KG1 (cell line): ENCODE data around the gene PCDHGA1.
"Not testable (repeated sequence)": the region's sequence is repeated elsewhere in the genome, so short reads cannot be mapped to it uniquely, and the experiment has no call there.

ENCODE experiments used
- DNase-seq: peaks from one replicate; lab custom pipeline; 2025; lab: John Stamatoyannopoulos, UW

PCDHGA1 gene

DNA sequence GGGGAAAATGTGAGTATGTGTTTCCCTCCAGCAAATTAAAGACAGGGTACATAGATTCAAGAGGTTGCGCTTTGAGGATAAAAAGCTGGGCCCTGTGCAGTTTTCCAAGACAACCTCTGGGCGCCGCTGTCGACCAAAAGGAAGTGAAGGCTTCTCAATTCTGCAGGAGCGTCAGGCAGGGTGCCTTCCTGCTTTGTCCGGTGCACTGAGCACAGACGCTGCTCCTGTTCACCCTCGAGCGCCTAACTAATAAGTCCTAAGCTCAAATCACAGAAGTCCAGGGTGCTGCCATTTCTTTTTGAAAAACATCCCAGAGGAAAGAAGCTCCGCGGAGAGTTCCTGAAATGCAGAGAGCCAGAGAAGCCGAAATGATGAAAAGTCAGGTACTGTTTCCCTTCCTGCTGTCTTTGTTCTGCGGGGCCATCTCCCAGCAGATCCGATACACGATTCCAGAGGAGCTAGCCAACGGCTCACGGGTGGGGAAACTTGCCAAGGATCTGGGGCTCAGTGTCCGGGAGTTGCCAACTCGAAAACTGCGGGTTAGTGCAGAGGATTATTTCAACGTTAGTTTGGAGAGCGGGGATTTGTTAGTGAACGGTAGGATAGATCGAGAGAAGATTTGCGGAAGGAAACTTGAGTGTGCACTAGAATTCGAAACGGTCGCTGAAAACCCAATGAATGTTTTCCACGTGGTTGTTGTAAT, 19.8 kb downstream of the PCDHGA1 start, which contains the start of gene PCDHGB1:
TSS of gene PCDHGB1 (plus strand) at position 183 of the 703 bp plus-strand sequence. CDS start at position 345, 162 bp downstream.
- no peak for DNase-seq

DNA sequence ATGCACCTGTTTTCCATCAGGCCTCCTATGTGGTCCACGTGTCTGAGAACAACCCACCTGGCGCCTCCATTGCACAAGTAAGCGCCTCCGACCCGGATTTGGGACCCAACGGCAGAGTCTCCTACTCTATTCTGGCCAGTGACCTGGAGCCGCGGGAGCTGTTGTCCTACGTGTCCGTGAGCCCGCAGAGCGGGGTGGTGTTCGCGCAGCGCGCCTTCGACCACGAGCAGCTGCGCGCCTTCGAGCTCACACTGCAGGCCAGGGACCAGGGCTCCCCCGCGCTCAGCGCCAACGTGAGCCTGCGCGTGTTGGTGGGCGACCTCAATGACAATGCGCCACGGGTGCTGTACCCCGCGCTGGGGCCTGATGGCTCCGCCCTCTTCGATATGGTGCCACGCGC, 21.3 kb downstream of the PCDHGA1 start:
- DNase-seq, result no peak

DNA sequence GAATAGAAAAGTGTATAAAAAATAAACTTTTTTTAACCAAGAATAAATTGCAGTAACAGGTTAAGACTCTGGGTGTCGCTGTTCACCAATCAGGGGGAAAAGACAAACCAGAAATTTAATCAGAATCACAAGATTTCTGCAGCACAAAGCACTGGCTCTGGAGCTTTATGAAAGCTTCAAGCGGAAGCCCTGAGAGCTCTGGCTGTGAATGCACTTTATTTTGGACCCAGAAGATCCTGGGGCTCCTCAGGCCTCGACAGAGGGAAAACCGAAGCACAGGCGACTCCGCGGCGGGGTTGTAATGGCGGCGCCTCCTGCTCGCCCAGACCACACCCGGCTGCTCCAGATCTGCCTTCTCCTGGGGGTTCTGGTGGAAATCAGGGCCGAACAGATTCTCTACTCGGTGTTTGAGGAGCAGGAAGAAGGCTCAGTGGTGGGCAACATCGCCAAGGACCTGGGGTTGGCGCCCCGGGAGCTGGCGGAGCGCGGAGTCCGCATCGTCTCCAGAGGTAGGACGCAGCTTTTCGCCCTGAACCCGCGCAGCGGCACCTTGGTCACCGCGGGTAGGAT, 24.7 kb downstream of the PCDHGA1 start, which contains the start of gene PCDHGA4:
TSS of gene PCDHGA4 (plus strand) at position 122 of the 570 bp plus-strand sequence. CDS start at position 209, 87 bp downstream.
- no peak for DNase-seq

DNA sequence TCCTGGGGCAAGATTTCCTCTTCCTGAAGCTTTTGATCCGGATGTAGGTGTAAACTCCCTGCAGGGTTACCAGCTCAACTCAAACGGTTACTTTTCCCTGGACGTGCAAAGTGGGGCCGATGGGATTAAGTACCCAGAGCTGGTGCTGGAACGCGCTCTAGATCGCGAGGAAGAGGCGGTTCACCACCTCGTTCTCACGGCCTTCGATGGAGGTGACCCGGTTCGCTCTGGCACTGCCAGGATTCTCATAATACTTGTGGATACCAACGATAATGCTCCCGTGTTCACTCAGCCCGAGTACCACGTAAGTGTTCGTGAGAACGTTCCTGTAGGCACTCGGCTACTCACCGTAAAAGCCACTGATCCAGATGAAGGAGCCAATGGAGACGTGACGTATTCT, 25.3 kb downstream of the PCDHGA1 start:
- no peak for DNase-seq

DNA sequence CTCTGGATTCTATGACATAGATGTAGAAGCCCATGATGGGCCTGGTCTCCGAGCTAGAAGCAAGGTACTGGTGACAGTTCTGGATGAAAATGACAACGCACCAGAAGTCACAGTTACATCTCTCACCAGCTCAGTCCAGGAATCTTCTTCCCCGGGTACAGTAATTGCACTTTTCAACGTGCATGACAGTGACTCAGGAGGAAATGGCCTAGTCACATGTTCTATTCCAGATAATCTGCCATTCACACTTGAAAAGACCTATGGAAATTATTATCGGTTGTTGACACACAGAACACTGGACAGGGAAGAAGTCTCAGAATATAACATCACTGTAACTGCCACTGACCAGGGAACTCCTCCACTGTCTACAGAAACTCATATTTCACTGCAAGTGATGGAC, 25.8 kb downstream of the PCDHGA1 start:
- DNase-seq, result no peak

DNA sequence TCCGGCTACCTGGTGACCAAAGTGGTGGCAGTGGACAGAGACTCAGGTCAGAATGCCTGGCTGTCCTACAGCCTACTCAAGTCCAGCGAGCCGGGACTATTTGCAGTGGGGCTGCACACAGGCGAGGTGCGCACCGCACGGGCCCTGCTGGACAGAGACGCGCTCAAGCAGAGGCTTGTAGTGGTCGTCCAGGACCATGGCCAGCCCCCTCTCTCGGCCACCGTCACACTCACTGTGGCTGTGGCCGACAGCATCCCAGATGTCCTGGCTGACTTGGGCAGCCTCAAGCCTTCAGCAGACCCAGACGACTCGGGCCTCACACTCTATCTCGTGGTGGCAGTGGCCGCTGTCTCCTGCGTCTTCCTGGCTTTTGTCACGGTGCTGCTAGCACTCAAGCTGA, 26.6 kb downstream of the PCDHGA1 start:
- DNase-seq, result no peak

DNA sequence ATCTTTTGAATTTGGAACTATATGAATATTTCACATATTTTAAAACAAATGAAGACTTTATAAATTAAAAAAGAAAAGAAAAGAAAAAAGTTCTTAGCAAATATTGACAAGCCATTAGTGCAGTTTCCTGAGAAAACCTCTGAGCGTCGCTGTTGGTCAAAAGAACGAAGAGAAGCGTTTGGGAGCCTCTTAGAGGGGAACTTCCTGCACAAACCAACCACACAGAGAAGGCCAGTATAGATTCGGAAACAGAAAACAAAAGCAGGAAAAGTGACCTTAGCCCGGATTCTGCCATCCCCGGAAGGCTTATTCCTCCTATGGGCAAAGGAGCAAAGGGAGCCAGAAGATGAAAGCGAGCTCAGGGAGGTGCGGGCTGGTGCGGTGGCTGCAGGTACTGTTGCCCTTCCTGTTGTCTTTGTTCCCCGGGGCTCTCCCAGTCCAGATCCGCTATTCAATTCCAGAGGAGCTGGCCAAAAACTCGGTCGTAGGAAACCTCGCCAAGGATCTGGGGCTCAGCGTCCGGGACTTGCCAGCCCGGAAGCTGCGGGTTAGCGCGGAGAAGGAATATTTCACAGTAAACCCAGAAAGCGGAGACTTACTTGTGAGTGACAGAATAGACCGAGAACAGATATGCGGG, 29.6 kb downstream of the PCDHGA1 start, which contains the start of gene PCDHGB2:
TSS of gene PCDHGB2 (plus strand) at position 205 of the 637 bp plus-strand sequence. CDS start at position 347, 142 bp downstream.
- DNase-seq, result no peak

DNA sequence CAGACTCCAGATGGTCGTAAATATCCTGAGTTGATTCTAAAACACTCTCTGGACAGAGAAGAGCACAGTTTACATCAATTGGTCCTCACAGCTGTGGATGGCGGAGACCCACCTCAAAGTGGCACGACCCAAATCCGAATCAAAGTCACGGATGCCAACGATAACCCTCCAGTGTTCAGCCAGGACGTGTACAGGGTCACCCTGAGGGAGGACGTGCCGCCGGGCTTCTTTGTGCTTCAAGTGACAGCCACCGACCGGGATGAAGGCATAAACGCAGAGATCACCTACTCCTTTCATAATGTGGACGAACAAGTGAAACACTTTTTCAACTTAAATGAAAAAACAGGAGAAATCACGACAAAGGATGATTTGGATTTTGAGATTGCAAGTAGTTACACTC, 30.4 kb downstream of the PCDHGA1 start:
- DNase-seq, result no peak

DNA sequence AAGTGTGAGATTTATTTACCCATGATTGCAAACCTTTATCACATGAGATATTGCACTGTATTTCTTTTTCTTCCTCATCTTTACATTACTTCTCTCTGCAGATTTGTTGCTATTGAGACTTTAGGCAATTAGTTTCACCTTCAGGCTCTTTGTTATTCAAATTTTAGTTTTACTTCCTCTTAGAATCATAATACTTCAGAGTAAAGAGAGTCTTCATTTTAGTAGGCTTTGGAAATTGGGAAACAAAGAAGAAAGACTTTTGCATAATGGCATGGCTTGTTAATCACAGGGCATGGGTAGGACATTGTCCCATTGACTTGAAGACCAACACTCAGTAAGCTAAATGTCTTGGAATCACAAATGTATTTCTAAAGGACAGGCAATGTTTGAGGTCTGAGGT, 32.4 kb downstream of the PCDHGA1 start:
- DNase-seq, result no peak

DNA sequence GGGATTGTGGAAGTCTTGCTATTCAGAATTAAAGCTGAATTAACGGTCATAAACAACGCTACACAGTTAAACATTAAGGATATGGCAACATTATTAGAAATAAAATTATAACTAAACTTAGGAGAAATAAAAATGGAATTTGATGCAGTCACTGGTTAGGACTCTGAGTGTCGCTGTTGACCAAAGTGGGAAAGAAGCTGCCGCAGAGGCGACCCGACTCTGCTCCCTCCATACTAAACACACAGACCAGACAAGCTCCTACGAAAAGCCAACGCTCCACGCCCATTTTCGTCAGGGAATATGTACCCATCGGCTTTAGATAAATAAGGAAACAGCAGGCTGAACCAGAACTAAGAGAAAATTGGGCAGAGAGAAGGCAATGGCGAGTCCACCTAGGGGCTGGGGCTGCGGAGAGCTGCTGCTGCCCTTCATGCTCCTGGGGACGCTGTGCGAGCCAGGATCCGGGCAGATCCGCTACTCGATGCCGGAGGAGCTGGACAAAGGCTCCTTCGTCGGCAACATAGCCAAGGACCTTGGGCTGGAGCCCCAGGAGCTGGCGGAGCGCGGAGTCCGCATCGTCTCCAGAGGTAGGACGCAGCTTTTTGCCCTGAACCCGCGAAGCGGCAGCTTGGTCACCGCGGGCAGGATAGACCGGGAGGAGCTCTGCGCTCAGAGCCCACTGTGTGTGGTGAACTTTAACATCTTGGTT, 33.8 kb downstream of the PCDHGA1 start, which contains the start of gene PCDHGA5:
TSS of gene PCDHGA5 (plus strand) at position 211 of the 709 bp plus-strand sequence. CDS start at position 380, 169 bp downstream.
- DNase-seq, result no peak

DNA sequence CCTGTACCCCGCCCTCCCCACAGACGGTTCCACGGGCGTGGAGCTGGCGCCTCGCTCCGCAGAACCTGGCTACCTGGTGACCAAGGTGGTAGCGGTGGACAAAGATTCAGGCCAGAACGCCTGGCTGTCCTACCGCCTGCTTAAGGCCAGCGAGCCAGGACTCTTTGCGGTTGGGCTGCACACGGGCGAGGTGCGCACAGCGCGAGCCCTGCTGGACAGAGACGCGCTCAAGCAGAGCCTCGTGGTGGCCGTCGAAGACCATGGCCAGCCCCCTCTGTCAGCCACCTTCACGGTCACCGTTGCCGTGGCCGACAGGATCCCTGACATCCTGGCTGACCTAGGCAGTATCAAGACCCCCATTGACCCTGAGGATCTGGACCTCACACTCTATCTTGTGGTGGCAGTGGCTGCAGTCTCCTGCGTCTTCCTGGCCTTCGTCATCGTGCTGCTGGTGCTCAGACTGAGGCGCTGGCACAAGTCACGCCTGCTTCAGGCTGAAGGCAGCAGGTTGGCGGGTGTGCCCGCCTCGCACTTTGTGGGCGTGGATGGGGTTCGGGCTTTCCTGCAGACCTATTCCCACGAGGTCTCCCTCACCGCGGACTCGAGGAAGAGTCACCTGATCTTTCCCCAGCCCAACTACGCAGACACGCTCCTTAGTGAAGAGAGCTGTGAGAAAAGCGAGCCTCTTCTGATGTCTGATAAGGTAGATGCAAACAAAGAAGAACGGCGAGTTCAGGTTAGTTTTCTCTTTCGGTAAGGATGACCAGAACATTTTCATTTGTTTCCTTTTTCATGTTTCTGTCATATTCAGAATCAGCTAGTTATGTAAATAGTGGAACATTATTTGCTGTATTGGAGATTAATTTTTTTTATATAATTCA, 35.9 kb downstream of the PCDHGA1 start:
- no peak for DNase-seq

DNA sequence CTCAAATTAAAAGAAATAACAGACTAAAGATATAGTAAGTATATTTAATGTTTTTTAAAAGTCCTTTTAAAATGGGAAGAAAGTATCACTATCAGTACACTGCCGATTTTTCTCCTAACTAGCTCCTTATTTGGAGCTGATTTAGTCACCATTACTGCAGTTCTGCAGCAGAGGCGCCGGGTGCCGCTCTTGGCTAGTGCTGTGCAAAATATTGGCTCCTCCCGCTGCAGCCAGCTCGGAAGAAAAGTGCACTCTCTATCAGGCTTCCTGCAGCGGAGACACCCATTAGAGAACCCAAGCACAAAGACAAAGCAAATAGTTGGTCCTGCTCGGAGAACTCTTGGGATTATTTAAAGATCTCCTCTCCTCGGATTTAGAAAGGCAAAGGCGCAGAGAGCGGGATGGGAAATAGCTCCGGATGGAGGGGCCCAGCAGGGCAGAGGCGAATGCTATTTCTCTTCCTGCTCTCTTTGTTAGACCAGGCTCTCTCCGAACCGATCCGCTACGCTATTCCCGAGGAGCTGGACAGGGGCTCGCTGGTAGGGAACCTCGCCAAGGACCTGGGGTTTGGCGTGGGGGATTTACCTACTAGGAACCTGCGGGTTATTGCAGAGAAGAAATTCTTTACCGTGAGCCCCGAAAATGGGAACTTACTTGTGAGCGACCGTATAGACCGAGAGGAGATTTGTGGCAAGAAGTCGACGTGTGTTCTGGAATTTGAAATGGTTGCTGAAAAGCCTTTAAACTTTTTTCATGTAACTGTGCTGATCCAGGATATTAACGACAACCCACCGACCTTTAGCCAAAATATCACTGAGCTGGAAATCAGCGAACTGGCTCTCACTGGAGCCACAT, 39.9 kb downstream of the PCDHGA1 start, which contains the start of gene PCDHGB3:
TSS of gene PCDHGB3 (plus strand) at position 249 of the 855 bp plus-strand sequence. CDS start at position 402, 153 bp downstream.
- DNase-seq, result no peak

DNA sequence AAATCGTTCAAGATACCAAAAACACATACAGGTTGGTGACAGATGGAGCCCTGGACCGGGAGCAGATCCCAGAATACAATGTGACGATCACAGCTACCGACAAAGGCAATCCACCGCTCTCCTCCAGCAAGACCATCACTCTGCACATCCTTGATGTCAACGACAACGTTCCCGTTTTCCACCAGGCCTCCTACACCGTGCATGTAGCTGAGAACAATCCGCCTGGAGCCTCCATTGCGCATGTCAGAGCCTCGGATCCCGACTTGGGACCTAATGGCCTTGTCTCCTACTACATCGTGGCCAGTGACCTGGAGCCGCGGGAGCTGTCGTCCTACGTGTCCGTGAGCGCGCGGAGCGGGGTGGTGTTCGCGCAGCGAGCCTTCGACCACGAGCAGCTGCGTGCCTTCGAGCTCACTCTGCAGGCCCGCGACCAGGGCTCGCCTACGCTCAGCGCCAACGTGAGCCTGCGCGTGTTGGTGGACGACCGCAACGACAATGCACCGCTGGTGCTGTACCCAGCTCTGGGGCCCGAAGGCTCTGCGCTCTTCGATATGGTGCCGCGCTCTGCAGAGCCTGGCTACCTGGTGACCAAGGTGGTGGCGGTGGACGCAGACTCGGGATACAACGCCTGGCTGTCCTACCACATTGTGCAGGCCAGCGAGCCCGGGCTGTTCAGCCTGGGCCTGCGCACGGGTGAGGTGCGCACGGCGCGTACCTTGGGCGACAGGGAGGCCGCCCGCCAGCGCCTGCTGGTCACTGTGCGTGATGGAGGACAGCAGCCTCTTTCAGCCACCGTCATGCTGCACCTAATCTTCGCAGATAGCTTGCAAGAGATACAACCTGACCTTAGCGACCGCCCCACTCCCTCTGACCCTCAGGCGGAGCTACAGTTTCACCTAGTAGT, 41.5 kb downstream of the PCDHGA1 start:
- DNase-seq, result no peak

DNA sequence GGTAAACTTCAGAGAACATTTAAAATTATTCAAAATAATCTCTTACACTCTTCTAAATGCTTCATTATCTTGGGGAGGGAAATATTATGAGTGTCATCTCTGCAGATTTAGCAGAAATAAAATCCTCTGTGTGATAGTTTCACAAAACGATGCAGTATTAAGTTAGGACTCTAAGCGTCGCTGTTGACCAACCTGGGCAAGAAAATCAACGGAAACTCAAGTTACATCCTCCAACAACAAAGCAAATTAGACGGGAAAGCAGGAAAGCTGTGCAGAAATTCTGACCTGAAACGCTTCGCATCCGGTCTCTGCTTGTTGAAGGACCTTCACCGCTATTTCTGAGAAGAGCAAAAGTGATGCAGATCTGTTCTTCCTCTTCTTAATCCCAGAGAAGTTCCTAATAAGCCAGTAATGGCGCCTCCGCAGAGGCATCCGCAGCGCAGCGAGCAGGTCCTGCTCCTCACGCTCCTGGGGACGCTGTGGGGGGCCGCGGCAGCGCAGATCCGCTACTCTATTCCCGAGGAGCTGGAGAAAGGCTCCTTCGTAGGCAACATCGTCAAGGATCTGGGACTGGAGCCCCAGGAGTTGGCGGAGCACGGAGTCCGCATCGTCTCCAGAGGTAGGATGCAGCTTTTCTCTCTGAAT, 43.5 kb downstream of the PCDHGA1 start, which contains the start of gene PCDHGA6:
TSS of gene PCDHGA6 (plus strand) at position 219 of the 645 bp plus-strand sequence. CDS start at position 412, 193 bp downstream.
- no peak for DNase-seq

DNA sequence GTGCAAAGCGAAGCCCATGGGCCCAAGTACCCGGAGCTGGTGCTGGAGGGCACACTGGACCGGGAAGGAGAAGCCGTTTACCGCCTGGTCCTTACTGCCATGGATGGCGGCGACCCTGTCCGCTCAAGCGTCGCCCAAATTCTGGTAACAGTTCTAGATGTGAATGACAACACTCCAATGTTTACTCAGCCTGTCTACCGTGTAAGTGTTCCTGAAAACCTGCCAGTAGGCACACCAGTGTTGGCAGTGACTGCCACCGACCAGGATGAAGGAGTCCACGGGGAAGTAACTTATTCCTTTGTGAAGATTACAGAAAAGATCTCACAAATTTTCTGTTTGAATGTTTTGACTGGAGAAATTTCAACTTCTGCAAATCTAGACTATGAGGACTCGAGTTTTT, 44.3 kb downstream of the PCDHGA1 start:
- DNase-seq, result no peak

DNA sequence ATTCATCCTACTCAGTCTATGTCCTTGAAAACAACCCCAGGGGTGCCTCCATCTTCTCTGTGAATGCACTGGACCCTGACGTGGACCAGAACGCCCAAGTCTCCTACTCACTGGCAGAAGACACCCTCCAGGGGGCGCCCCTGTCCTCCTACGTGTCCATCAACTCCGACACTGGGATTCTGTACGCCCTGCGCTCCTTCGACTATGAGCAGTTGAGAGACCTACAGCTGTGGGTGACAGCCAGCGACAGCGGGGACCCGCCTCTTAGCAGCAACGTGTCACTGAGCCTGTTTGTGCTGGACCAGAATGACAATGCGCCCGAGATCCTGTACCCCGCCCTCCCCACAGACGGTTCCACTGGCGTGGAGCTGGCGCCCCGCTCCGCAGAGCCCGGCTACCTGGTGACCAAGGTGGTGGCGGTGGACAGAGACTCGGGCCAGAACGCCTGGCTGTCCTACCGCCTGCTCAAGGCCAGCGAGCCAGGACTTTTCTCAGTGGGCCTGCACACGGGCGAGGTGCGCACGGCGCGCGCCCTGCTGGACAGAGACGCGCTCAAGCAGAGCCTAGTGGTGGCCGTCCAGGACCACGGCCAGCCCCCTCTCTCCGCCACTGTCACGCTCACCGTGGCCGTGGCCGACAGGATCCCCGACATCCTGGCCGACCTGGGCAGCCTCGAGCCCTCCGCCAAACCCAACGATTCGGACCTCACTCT, 45.3 kb downstream of the PCDHGA1 start:
- not testable (repeated sequence) for DNase-seq

DNA sequence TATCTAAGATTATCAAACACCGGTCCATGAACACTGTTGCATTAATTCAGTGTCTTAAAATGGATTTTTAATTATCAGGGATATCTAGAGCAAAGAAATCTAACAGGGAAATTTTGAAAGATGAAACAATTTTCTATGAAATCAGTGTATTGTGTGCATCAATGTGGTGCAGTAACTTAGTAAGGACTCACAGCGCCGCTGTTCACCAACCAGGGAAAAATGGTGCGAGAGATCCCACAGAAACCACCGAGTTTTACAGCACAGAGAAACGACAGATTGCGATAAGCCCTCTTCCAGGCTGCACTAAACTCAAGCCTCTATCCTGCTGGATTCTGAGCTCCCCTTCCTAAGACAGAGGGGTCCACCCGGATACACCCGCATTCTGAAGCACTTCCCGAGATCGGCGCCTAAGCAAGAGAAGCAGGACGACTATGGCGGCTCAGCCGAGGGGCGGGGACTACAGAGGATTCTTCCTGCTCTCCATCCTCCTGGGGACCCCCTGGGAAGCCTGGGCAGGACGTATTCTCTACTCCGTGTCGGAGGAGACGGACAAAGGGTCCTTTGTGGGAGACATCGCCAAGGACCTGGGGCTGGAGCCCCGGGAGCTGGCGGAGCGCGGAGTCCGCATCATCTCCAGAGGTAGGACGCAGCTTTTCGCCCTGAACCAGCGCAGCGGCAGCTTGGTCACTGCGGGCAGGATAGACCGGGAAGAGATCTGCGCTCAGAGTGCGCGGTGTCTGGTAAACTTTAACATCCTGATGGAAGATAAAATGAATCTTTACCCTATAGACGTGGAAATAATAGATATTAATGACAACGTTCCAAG, 52.4 kb downstream of the PCDHGA1 start, which contains the start of gene PCDHGA7:
TSS of gene PCDHGA7 (plus strand) at position 274 of the 826 bp plus-strand sequence. CDS start at position 432, 158 bp downstream.
- DNase-seq, result no peak
